Activated gamma-delta T cell treated with Interleukin-2 at 50 U/mL for 16 hours (primary cell): Measurements from ENCODE around the gene SERGEF.
A peak's percentile ranks its signal among the peaks of the same experiment; 100 is the strongest.
"Not testable (repeated sequence)": the region's sequence is repeated elsewhere in the genome, so short reads cannot be mapped to it uniquely, and the experiment has no call there.

Experiments used
- DNase-seq: peaks from one replicate; pipeline ENCODE4 v3.0.0-alpha.2; 2020

The SERGEF gene

GRCh38 chr11:18000128-18000527 is 12.7 kb downstream of the SERGEF start:
- not testable (repeated sequence) for DNase-seq

GRCh38 chr11:17992916-17993315 is 19.9 kb downstream of the SERGEF start:
- DNase-seq, result no peak

GRCh38 chr11:17991783-17992433 is 20.9 kb downstream of the SERGEF start:
- peak; percentile 52 for DNase-seq

GRCh38 chr11:17989306-17989705 is 23.5 kb downstream of the SERGEF start:
- DNase-seq, result no peak

- no peak for DNase-seq
Measured at GRCh38 chr11:17988465-17988864, 24.4 kb downstream of the SERGEF start.

GRCh38 chr11:17987826-17988225 is 25.0 kb downstream of the SERGEF start:
- DNase-seq, result no peak

- no peak for DNase-seq
Measured at GRCh38 chr11:17986711-17987220, 26.1 kb downstream of the SERGEF start.

- no peak for DNase-seq
Measured at GRCh38 chr11:17986007-17986710, 26.7 kb downstream of the SERGEF start.

- no peak for DNase-seq
Measured at GRCh38 chr11:17985517-17985916, 27.3 kb downstream of the SERGEF start.

GRCh38 chr11:17983569-17983968 is 29.3 kb downstream of the SERGEF start:
- no peak for DNase-seq

- peak; percentile 27 for DNase-seq
Measured at GRCh38 chr11:17979770-17980371, 33.0 kb downstream of the SERGEF start.

GRCh38 chr11:17978553-17979287 is 34.1 kb downstream of the SERGEF start:
- DNase-seq, result no peak

GRCh38 chr11:17976651-17977050 is 36.2 kb downstream of the SERGEF start:
- DNase-seq, result no peak

- no peak for DNase-seq
Measured at GRCh38 chr11:17974246-17974645, 38.6 kb downstream of the SERGEF start.

- no peak for DNase-seq
Measured at GRCh38 chr11:17972987-17973386, 39.9 kb downstream of the SERGEF start.

- DNase-seq, result no peak
Measured at GRCh38 chr11:17968206-17968605, 44.6 kb downstream of the SERGEF start.

GRCh38 chr11:17967661-17968060 is 45.2 kb downstream of the SERGEF start:
- DNase-seq, result no peak

- no peak for DNase-seq
Measured at GRCh38 chr11:17960091-17960490, 52.8 kb downstream of the SERGEF start.

GRCh38 chr11:17958446-17958845 is 54.4 kb downstream of the SERGEF start:
- DNase-seq, result no peak

GRCh38 chr11:17954395-17955252 is 58.2 kb downstream of the SERGEF start:
- DNase-seq, result no peak

GRCh38 chr11:17952487-17952886 is 60.4 kb downstream of the SERGEF start:
- DNase-seq, result no peak

- no peak for DNase-seq
Measured at GRCh38 chr11:17951685-17952388, 61.0 kb downstream of the SERGEF start.
